Measurements from ENCODE around the gene FUT7. TPM values are rescaled to one million over a fixed set of nuclear protein-coding genes. Genes with fewer than 3 reads are reported as not detected.

The FUT7 gene
- total and polyA plus RNA-seq, 3 donors from 2014 or later: 0.06 to 0.24 (median 0.24) TPM

DNA sequence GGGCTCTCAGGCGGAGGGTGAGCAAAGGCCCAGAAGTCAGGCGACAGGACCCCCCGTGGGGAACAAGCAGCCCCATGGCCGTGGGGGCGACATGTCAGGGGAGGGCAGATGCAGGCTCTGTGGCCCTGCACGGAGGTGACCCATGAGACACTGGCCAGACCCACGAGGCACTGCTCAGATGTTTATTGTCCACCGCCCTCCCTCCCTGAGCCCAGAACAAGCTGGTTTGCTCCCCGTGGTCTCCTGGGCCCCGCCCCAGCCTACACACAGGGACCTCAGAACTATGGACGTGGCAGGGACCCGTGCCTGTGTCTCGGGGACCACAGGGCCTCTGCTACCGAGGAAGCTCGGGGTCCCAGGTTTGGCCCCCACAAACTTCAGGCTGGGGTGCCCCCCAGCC is 1.9 kb downstream of the FUT7 start:
- DNase-seq: no peak
- no peak overlapping the region for H3K27ac ChIP-seq
- H3K4me3 ChIP-seq: no peak overlapping the region
- H3K36me3 ChIP-seq (ENCODE audit: low read depth, missing control alignments): no peaks in the 10 kb centered on the region
- intact Hi-C loops (cut with DNase I; ENCODE audit: low total_unique reads): loop anchor here (10.0 kb wide), 1 partner anchor 195 kb away; no protein-coding TSS in a partner anchor
- TF ChIP-seq POLR2A (IDR thresholded peaks at IDR 0.05): no peak
- TF ChIP-seq, protein P1, sequence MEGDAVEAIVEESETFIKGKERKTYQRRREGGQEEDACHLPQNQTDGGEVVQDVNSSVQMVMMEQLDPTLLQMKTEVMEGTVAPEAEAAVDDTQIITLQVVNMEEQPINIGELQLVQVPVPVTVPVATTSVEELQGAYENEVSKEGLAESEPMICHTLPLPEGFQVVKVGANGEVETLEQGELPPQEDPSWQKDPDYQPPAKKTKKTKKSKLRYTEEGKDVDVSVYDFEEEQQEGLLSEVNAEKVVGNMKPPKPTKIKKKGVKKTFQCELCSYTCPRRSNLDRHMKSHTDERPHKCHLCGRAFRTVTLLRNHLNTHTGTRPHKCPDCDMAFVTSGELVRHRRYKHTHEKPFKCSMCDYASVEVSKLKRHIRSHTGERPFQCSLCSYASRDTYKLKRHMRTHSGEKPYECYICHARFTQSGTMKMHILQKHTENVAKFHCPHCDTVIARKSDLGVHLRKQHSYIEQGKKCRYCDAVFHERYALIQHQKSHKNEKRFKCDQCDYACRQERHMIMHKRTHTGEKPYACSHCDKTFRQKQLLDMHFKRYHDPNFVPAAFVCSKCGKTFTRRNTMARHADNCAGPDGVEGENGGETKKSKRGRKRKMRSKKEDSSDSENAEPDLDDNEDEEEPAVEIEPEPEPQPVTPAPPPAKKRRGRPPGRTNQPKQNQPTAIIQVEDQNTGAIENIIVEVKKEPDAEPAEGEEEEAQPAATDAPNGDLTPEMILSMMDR (IDR thresholded peaks at IDR 0.05): no peak
- WGBS, 2 donors: 89 to 93% methylated on average over 5 to 15 of the region's 15 CpGs
- H3K27me3 ChIP-seq: no peaks in the 10 kb centered on the region
- H3K4me1 ChIP-seq: peaks cover 35% of the 10 kb centered on the region
- H3K9me3 ChIP-seq: no peaks in the 10 kb centered on the region

GRCh38 chr9:137029058-137029936 is 2.6 kb downstream of the FUT7 start:
- WGBS, 2 donors: 40 to 43% methylated on average over 17 to 18 of the region's 19 CpGs

DNA sequence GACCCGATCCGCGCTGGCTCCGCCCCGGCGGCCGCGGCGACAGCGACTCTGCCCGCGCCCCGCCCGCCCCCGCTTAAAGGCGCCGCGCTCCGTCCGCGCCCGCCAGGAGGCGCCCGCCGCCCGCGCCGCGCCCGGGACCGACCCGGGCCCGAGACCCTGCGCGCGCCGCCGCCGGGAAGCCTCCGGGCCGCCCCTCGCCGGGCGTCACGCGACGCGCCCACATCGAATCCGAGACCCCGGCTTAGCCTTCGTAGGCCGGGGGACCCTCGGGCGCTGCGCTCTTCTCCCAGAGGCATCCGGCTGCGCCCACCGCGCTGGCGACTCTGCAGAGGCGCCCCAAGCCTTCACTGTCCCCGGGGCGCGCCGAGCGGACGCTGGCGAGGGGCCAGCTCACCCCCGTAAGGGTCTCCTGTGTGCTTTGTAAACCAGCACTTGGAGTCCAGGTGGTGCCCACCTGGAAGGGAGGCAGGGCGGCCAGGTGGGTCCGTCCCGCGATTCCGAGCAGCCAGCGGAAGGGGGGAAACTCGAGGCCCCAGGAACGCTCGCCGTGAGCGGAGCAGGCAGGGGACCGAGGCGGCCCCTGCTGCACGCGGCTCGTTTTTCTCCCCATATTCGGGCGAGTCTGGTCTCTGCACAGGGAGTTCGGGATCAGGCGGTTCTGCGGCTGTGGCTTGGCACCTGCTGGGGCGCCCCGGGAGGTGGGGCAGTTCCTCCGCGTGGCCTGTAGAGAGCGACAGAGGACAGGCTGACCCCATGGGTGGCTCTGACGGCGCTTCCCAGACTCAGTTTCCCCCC is 3.4 kb downstream of the FUT7 start:
- H3K27me3 ChIP-seq: no peaks in the 10 kb centered on the region
- 0% methylated on average over 42 of the region's 98 CpGs; no CpG with 5 or more reads in 1 of the 2 donors for WGBS, 2 donors
- DNase-seq: peak; percentile 71
- H3K36me3 ChIP-seq (ENCODE audit: low read depth, missing control alignments): no peaks in the 10 kb centered on the region
- peaks cover 28% of the 10 kb centered on the region for H3K4me1 ChIP-seq
- intact Hi-C loops (cut with DNase I; ENCODE audit: low total_unique reads): loop anchor here (5.0 kb wide), 1 partner anchor 241 kb away; no protein-coding TSS in a partner anchor
- H3K4me3 ChIP-seq: peak overlapping the region; percentile 56 to 60
- H3K27ac ChIP-seq: no peak overlapping the region
- no peaks in the 10 kb centered on the region for H3K9me3 ChIP-seq
- TF ChIP-seq POLR2A (IDR thresholded peaks at IDR 0.05): no peak
- TF ChIP-seq, protein P1 (IDR thresholded peaks at IDR 0.05): peak in 1 of 3 experiments; percentile 67

More at GRCh38 chr9:137029058-137029936, 2.6 kb downstream of the FUT7 start:
- TF ChIP-seq POLR2A (IDR thresholded peaks at IDR 0.05): no peak
- TF ChIP-seq, protein P1 (IDR thresholded peaks at IDR 0.05): peak; percentile 78 to 87 (median 82)
- Histone ChIP-seq H3K27me3 (no peaks in the 10 kb centered on the region), H3K9me3 (no peaks in the 10 kb centered on the region), H3K4me3 (peak overlapping the region in 1 of 2 donors; percentile 60), H3K4me1 (peaks cover 28% of the 10 kb centered on the region), H3K36me3 (ENCODE audit: low read depth, missing control alignments) (no peaks in the 10 kb centered on the region), H3K27ac (no peak overlapping the region)
- peak; percentile 83 for DNase-seq
- intact Hi-C loops (cut with DNase I; ENCODE audit: low total_unique reads): loop anchor here (5.0 kb wide), 1 partner anchor 242 kb away; no protein-coding TSS in a partner anchor

- H3K4me3 ChIP-seq: peak within 1 kb of the TSS; percentile 56 to 60
- intact Hi-C loops (cut with DNase I; ENCODE audit: low total_unique reads): loop anchor here (5.0 kb wide), 1 partner anchor 240 kb away; no protein-coding TSS in a partner anchor
- H3K4me1 ChIP-seq: peaks cover 28% of the 10 kb centered on the region
- DNase-seq: no peak
- H3K27ac ChIP-seq: no peak within 1 kb of the TSS
- no peaks in the 10 kb centered on the region for H3K27me3 ChIP-seq
- H3K9me3 ChIP-seq: no peaks in the 10 kb centered on the region
- 4 to 18% methylated on average over 9 to 49 of the region's 95 CpGs for WGBS, 2 donors
- no peak for TF ChIP-seq POLR2A (IDR thresholded peaks at IDR 0.05)
- TF ChIP-seq, protein P1 (IDR thresholded peaks at IDR 0.05): no peak
- H3K36me3 ChIP-seq (ENCODE audit: low read depth, missing control alignments): no peaks in the 10 kb centered on the region
These were observed 4.3 kb downstream of the FUT7 start, which contains the start of gene ABCA2 for GRCh38 chr9:137027369-137028262. ABCA2 (minus strand) TSS chr9:137028237; CDS start chr9:137028140, 97 bp downstream.
